ENCODE data around the gene MISP. TPM values are rescaled to one million over a fixed set of nuclear protein-coding genes. Genes with fewer than 3 reads are reported as not detected.

The MISP gene
- total and polyA plus RNA-seq, 9 of the 15 experiments (the other 6 are each of a cell fraction or from before 2014, with no cell fraction given) = 0.04 to 0.29 (median 0.05) TPM; not detected in 5

DNA sequence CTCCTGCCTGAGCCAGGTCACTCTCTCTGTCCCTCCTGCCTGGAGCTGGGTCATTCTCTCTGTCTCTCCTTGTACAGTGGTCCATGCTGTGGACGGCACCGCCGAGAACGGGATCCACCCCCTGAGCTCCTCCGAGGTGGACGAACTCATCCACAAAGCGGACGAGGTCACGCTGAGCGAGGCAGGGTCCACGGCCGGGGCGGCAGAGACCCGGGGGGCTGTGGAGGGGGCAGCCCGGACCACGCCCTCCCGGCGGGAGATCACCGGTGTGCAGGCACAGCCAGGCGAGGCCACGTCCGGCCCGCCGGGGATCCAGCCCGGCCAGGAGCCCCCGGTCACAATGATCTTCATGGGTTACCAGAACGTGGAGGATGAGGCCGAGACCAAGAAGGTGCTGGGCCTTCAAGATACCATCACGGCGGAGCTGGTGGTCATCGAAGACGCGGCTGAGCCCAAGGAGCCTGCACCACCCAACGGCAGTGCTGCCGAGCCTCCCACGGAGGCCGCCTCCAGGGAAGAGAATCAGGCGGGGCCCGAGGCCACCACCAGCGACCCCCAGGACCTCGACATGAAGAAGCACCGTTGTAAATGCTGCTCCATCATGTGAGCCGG lies 4.6 kb upstream of the MISP start:
- peaks cover 10 to 57% of the 10 kb centered on the region in 2 experiments; a peak in 4 of 5 replicates for H3K4me1 ChIP-seq (replicated peaks in 1 of 2; ENCODE audit: control insufficient read depth in 2 of 2, insufficient read depth in 2 of 2, low read length in 2 of 2)
- intact Hi-C loops (cut with micrococcal nuclease) = no loop called here
- 80% methylated on average over 12 of the region's 43 CpGs for WGBS (ENCODE audit: insufficient coverage, low coverage, missing lambda C conversion rate)
- no peak overlapping the region for H2AFZ ChIP-seq (ENCODE audit: low read depth, low read length)
- no peak overlapping the region for H3K27ac ChIP-seq (ENCODE audit: extremely low read depth, low read depth, low read length)
- no peaks in the 10 kb centered on the region for H3K9me1 ChIP-seq (ENCODE audit: control insufficient read depth, insufficient read depth, low read length)
- no peaks in the 10 kb centered on the region for H3K36me3 ChIP-seq (ENCODE audit: control insufficient read depth, insufficient read depth, low read length)
- DNase-seq (ENCODE audit: extremely low read depth in 1 of 4, low spot score in 3 of 4) = no peak
- H4K20me1 ChIP-seq (replicated peaks; ENCODE audit: control insufficient read depth, insufficient read depth, low read length) = no peaks in the 10 kb centered on the region
- no peak overlapping the region for H3K9ac ChIP-seq (ENCODE audit: insufficient read depth in 1 of 2, low read depth in 2 of 2, low read length in 2 of 2)
- H3K4me3 ChIP-seq = no peak overlapping the region
- POLR2A ChIA-PET = no interaction called here
- no peak for ATAC-seq
- no peak overlapping the region for H3K4me2 ChIP-seq (ENCODE audit: insufficient read depth, low read length)
- in situ Hi-C loops (cut with MboI) = no loop called here
- TF ChIP-seq ZBTB7A (IDR thresholded peaks at IDR 0.05; ENCODE audit: borderline replicate concordance, control insufficient read depth, low read depth, low read length) (0 out of 2 replicates have a peak, but pooled peaks have one; percentile 15), ZNF431 (CRISPR knock-in tag; IDR thresholded peaks at IDR 0.05) (peak; percentile 42; the same call in 1 of the 2 replicates), FIP1L1 (IDR thresholded peaks at IDR 0.05; ENCODE audit: low read depth, low read length, poor library complexity, severe bottlenecking) (no peak), HNRNPH1 (optimal IDR thresholded peaks at IDR 0.05; ENCODE audit: low read depth, low read length) (no peak), ZNF134 (CRISPR knock-in tag; conservative IDR thresholded peaks at IDR 0.05) (no peak), CCNT2 (IDR thresholded peaks at IDR 0.05; ENCODE audit: borderline replicate concordance, extremely low read depth, insufficient read length, low read depth, low read length) (no peak), MTF1 (CRISPR knock-in tag; IDR thresholded peaks at IDR 0.05; ENCODE audit: borderline replicate concordance) (no peak), SUPT5H (IDR thresholded peaks at IDR 0.05) (no peak), ZNF347 (CRISPR knock-in tag; IDR thresholded peaks at IDR 0.05; ENCODE audit: low read depth) (no peak), SIRT6 (IDR thresholded peaks at IDR 0.05; ENCODE audit: low read depth, low read length) (no peak), EP300 (IDR thresholded peaks at IDR 0.05; ENCODE audit: low read length) (no peak), ZNF165 (CRISPR knock-in tag; IDR thresholded peaks at IDR 0.05; ENCODE audit: borderline replicate concordance) (no peak), KHSRP (IDR thresholded peaks at IDR 0.05) (no peak)
- TF ChIP-seq, protein P1, sequence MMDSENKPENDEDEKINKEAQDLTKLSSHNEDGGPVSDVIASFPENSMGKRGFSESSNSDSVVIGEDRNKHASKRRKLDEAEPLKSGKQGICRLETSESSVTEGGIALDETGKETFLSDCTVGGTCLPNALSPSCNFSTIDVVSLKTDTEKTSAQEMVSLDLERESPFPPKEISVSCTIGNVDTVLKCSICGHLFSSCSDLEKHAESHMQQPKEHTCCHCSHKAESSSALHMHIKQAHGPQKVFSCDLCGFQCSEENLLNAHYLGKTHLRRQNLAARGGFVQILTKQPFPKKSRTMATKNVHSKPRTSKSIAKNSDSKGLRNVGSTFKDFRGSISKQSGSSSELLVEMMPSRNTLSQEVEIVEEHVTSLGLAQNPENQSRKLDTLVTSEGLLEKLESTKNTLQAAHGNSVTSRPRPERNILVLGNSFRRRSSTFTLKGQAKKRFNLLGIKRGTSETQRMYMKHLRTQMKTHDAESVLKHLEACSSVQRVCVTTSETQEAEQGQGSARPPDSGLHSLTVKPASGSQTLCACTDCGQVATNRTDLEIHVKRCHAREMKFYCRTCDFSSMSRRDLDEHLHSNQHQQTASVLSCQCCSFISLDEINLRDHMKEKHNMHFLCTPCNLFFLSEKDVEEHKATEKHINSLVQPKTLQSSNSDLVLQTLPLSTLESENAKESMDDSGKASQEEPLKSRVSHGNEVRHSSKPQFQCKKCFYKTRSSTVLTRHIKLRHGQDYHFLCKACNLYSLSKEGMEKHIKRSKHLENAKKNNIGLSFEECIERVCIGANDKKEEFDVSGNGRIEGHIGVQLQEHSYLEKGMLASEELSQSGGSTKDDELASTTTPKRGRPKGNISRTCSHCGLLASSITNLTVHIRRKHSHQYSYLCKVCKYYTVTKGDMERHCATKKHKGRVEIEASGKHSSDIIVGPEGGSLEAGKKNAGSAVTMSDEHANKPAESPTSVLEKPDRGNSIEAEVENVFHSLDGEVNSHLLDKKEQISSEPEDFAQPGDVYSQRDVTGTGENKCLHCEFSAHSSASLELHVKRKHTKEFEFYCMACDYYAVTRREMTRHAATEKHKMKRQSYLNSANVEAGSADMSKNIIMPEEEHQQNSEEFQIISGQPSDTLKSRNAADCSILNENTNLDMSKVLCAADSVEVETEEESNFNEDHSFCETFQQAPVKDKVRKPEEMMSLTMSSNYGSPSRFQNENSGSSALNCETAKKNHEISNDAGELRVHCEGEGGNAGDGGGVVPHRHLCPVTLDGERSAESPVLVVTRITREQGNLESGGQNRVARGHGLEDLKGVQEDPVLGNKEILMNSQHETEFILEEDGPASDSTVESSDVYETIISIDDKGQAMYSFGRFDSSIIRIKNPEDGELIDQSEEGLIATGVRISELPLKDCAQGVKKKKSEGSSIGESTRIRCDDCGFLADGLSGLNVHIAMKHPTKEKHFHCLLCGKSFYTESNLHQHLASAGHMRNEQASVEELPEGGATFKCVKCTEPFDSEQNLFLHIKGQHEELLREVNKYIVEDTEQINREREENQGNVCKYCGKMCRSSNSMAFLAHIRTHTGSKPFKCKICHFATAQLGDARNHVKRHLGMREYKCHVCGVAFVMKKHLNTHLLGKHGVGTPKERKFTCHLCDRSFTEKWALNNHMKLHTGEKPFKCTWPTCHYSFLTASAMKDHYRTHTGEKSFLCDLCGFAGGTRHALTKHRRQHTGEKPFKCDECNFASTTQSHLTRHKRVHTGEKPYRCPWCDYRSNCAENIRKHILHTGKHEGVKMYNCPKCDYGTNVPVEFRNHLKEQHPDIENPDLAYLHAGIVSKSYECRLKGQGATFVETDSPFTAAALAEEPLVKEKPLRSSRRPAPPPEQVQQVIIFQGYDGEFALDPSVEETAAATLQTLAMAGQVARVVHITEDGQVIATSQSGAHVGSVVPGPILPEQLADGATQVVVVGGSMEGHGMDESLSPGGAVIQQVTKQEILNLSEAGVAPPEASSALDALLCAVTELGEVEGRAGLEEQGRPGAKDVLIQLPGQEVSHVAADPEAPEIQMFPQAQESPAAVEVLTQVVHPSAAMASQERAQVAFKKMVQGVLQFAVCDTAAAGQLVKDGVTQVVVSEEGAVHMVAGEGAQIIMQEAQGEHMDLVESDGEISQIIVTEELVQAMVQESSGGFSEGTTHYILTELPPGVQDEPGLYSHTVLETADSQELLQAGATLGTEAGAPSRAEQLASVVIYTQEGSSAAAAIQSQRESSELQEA (IDR thresholded peaks at IDR 0.05; ENCODE audit: low read depth) = no peak
- H3K79me2 ChIP-seq (ENCODE audit: control insufficient read depth, insufficient read depth, low read length) = no peaks in the 10 kb centered on the region
- CTCF ChIA-PET (ENCODE audit: low intra/inter-chr PET ratio) = no interaction called here
- no peaks in the 10 kb centered on the region for H3K9me3 ChIP-seq (replicated peaks; ENCODE audit: control insufficient read depth, insufficient read depth, low read depth, low read length)
- BruUV-seq (replicated peaks) = no TSS peak
- no peaks in the 10 kb centered on the region for H3K27me3 ChIP-seq (ENCODE audit: control insufficient read depth in 2 of 2, insufficient read depth in 2 of 2, low read length in 2 of 2)
- FAIRE-seq = peak; percentile 40
